SK-N-SH (cell line): ENCODE measurements around the gene LGR5. TPM values are rescaled to one million over a fixed set of nuclear protein-coding genes. Genes with fewer than 3 reads are reported as not detected.

Experiments
- CTCF ChIA-PET: fragments of 300-600, 350-600 bp; formaldehyde crosslinking; extraction: SDS; loops from one replicate; lab custom pipeline; 2021; lab: Yijun Ruan, JAX
- POLR2A ChIA-PET: fragments of 350-600 bp; sonication (Branson Sonifier 250); formaldehyde crosslinking; extraction: SDS; loops from one replicate; lab custom pipeline; 2020; ENCODE audit warnings: antibody characterized with exemption, inconsistent platforms; lab: Yijun Ruan, JAX
- DNase-seq: peaks from one replicate; pipeline ENCODE4 v3.0.0; 2012
- H2AFZ ChIP-seq: fragments of 200-600 bp; sonication (generic); 2 replicates; pipeline ENCODE4 v1.8.1; 2016; ENCODE audit warnings: antibody characterized with exemption, mild to moderate bottlenecking, low read depth
- H3F3A ChIP-seq: fragments of 200-600 bp; sonication (generic); replicated peaks from 2 replicates; pipeline ENCODE3; 2016; ENCODE audit warnings: antibody characterized with exemption, mild to moderate bottlenecking; ENCODE audit not compliant: insufficient read depth
- H3K27ac ChIP-seq, 2 experiments: fragments of 200-500 bp in 1 of 2; fragments of 200-600 bp in 1 of 2; sonication (Bioruptor generic) in 1 of 2; sonication (generic), shearing (Covaris generic) in 1 of 2; 2 replicates each; pipeline versions ENCODE4 v1.5.1 to v1.6.1; 2014 to 2016; ENCODE audit warnings: low read depth in 2 of 2, inconsistent platforms in 1 of 2, low read length in 1 of 2, mild to moderate bottlenecking in 1 of 2, mixed read lengths in 1 of 2
- H3K27me3 ChIP-seq: fragments of 200-600 bp; sonication (generic), shearing (Covaris generic); 2 replicates; pipeline ENCODE4 v1.6.1; 2016; ENCODE audit warnings: mixed run types; ENCODE audit not compliant: insufficient read depth
- H3K36me3 ChIP-seq, 2 experiments: fragments of 200-500 bp in 1 of 2; fragments of 200-600 bp in 1 of 2; sonication (Bioruptor generic) in 1 of 2; sonication (generic) in 1 of 2; replicated peaks in 1 of 2; 2 replicates each; pipeline versions ENCODE3 to v1.5.1; 2014 to 2016; ENCODE audit warnings: low read length in 1 of 2, mild to moderate bottlenecking in 1 of 2; ENCODE audit not compliant: insufficient read depth in 2 of 2, control insufficient read depth in 1 of 2
- H3K4me1 ChIP-seq, 2 experiments: fragments of 200-500 bp in 1 of 2; fragments of 200-600 bp in 1 of 2; sonication (Bioruptor generic) in 1 of 2; sonication (generic), shearing (Covaris generic) in 1 of 2; 2 replicates each; pipeline versions ENCODE4 v1.5.1 to v1.6.1; 2014 to 2016; ENCODE audit warnings: low read depth in 1 of 2, low read length in 1 of 2, mixed run types in 1 of 2; ENCODE audit not compliant: insufficient read depth in 2 of 2, control insufficient read depth in 1 of 2
- H3K4me2 ChIP-seq: fragments of 200-600 bp; sonication (generic), shearing (Covaris generic); 2 replicates; pipeline ENCODE4 v1.6.1; 2017; ENCODE audit warnings: mixed run types
- H3K4me3 ChIP-seq, 2 experiments: fragments of 200-500 bp in 1 of 2; fragments of 200-600 bp in 1 of 2; sonication (Bioruptor generic) in 1 of 2; sonication (generic), shearing (Covaris generic) in 1 of 2; 2 replicates each; pipeline versions ENCODE4 v1.5.1 to v1.8.1; 2014 to 2016; ENCODE audit warnings: low read depth in 2 of 2, inconsistent platforms in 1 of 2, low read length in 1 of 2, mild to moderate bottlenecking in 1 of 2, mixed read lengths in 1 of 2, moderate library complexity in 1 of 2
- H3K79me2 ChIP-seq: fragments of 200-600 bp; sonication (generic); 2 replicates; pipeline ENCODE4 v1.8.1; 2017; ENCODE audit warnings: mild to moderate bottlenecking; ENCODE audit not compliant: insufficient read depth
- H3K9ac ChIP-seq: fragments of 200-600 bp; sonication (generic); 2 replicates; pipeline ENCODE4 v1.6.1; 2017; ENCODE audit warnings: mixed run types
- H3K9me2 ChIP-seq: fragments of 200-600 bp; sonication (generic); 2 replicates; pipeline ENCODE4 v1.6.1; 2017; ENCODE audit warnings: mixed run types
- H3K9me3 ChIP-seq: fragments of 200-600 bp; sonication (generic); 2 replicates; pipeline ENCODE4 v1.6.1; 2017; ENCODE audit warnings: mixed run types, mild to moderate bottlenecking, moderate library complexity
- H4K20me1 ChIP-seq: fragments of 200-600 bp; sonication (generic); 2 replicates; pipeline ENCODE4 v1.6.1; 2017; ENCODE audit warnings: mild to moderate bottlenecking, mixed run types; ENCODE audit not compliant: insufficient read depth
- ELF1 ChIP-seq: IDR thresholded peaks from 2 replicates; pipeline ENCODE4 v1.4.0; 2012
- FOSL2 ChIP-seq: IDR thresholded peaks from 2 replicates; pipeline ENCODE4 v1.4.0; 2012; ENCODE audit warnings: low read depth, mild to moderate bottlenecking, moderate library complexity, borderline replicate concordance
- FOXJ3 ChIP-seq: sonication (generic); formaldehyde crosslinking; IDR thresholded peaks from 2 replicates; pipeline ENCODE4 v1.5.1; 2020; ENCODE audit warnings: mild to moderate bottlenecking, missing genetic modification reagents
- FOXM1 ChIP-seq: IDR thresholded peaks from 2 replicates; pipeline ENCODE4 v1.4.0; 2012; ENCODE audit warnings: low read depth, mild to moderate bottlenecking
- GATA2 ChIP-seq: sonication (generic); formaldehyde crosslinking; IDR thresholded peaks from 2 replicates; pipeline ENCODE4 v1.5.0; 2020; ENCODE audit warnings: mild to moderate bottlenecking, missing genetic modification reagents
- JUND ChIP-seq: IDR thresholded peaks from 2 replicates; pipeline ENCODE4 v1.4.0; 2012
- RFX5 ChIP-seq: IDR thresholded peaks from 2 replicates; pipeline ENCODE4 v1.6.1; 2012; ENCODE audit warnings: mild to moderate bottlenecking, improper control_type of control experiment, low read length
- RXRA ChIP-seq: IDR thresholded peaks from 2 replicates; pipeline ENCODE4 v1.4.0; 2012; ENCODE audit warnings: low read depth, mild to moderate bottlenecking, borderline replicate concordance
- SIN3A ChIP-seq: IDR thresholded peaks from 2 replicates; pipeline ENCODE4 v1.6.1; 2012; ENCODE audit warnings: low read depth, mild to moderate bottlenecking, low read length, moderate library complexity, borderline replicate concordance
- SMC3 ChIP-seq: IDR thresholded peaks from 2 replicates; pipeline ENCODE4 v1.6.1; 2012; ENCODE audit warnings: low read depth, low read length, improper control_type of control experiment
- YY1 ChIP-seq: IDR thresholded peaks from 2 replicates; pipeline ENCODE4 v1.4.0; 2012; ENCODE audit warnings: low read depth, mild to moderate bottlenecking
- WGBS: methylation state at CpG from one replicate; pipeline ENCODE4 v1.1.6; 2017; ENCODE audit warnings: low lambda C conversion rate; 5-methylcytosine and 5-hydroxymethylcytosine counted together
- polyA plus RNA-seq, 3 experiments: library from polyadenylated mRNA; depleted of rRNA; stranded (reverse); fragments of >200 nt; gene quantifications; 2 replicates each; pipeline ENCODE4 v1.2.3, GENCODE V29; 2012
- TF ChIP-seq, protein P1 (sequence below): IDR thresholded peaks from 2 replicates; pipeline ENCODE4 v1.6.1; 2012; ENCODE audit warnings: mild to moderate bottlenecking, low read depth, low read length, moderate library complexity
- TF ChIP-seq, protein P2 (sequence below): IDR thresholded peaks from 2 replicates; pipeline ENCODE4 v1.4.0; 2012; ENCODE audit warnings: low read depth, borderline replicate concordance

Gene LGR5
- polyA plus RNA-seq, 1 of the 3 experiments (the other 2 are of a cell fraction): 1.4 TPM

DNA sequence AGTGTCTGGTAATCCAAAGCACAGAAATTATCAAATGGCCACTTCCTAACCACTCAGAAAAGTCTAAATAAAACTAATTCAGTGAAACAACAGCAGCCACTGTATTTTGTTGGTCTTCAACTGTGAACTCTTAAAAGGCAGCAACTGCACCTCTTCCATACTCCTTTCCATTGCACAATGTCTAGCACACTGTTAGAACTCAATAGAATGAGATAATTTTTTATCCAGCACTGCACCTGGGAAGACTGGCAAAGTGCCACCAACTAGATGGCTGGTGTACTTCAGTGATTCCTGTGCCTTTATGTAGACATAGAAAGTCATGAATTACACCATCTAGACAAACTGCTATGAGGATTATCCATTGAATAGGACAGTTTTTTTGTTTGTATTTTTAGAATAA, 26.2 kb downstream of the LGR5 start (continued):
- TF ChIP-seq, protein P1, sequence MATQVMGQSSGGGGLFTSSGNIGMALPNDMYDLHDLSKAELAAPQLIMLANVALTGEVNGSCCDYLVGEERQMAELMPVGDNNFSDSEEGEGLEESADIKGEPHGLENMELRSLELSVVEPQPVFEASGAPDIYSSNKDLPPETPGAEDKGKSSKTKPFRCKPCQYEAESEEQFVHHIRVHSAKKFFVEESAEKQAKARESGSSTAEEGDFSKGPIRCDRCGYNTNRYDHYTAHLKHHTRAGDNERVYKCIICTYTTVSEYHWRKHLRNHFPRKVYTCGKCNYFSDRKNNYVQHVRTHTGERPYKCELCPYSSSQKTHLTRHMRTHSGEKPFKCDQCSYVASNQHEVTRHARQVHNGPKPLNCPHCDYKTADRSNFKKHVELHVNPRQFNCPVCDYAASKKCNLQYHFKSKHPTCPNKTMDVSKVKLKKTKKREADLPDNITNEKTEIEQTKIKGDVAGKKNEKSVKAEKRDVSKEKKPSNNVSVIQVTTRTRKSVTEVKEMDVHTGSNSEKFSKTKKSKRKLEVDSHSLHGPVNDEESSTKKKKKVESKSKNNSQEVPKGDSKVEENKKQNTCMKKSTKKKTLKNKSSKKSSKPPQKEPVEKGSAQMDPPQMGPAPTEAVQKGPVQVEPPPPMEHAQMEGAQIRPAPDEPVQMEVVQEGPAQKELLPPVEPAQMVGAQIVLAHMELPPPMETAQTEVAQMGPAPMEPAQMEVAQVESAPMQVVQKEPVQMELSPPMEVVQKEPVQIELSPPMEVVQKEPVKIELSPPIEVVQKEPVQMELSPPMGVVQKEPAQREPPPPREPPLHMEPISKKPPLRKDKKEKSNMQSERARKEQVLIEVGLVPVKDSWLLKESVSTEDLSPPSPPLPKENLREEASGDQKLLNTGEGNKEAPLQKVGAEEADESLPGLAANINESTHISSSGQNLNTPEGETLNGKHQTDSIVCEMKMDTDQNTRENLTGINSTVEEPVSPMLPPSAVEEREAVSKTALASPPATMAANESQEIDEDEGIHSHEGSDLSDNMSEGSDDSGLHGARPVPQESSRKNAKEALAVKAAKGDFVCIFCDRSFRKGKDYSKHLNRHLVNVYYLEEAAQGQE: no peak
- no peak for TF ChIP-seq SIN3A
- no peak for TF ChIP-seq RXRA
- TF ChIP-seq, all 33 proteins: peak for 0

DNA sequence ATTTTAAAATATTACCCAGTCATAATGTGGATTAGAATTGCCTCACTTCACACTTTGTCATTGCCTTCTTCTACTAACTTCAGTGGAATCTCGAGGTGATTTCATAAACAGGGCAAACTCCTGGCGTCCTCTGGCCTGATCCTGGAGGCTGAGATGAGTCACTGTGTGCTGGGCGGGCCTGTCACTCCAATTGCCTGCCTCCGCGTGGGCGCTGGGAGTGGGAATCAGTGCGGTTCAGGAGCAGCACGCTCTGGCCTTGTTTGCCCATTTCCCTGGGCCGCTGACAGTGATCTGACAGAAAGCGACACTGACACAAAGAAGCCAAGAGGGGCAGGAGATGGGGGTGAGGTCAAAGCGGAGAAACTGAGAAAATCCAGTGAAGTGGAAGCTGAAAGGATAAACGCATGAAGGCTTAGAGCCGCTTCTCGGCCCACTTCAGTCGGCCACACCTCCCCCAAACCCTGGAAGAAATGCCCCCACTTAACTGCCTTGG, 29.7 kb downstream of the LGR5 start:
- ChIA-PET POLR2A (no interaction called here), CTCF (no interaction called here)
- Histone ChIP-seq H4K20me1 (no peaks in the 10 kb centered on the region), H3K9me2 (no peaks in the 10 kb centered on the region), H3K27me3 (no peaks in the 10 kb centered on the region), H3K4me1 (peaks cover 0 to 3% of the 10 kb centered on the region in 2 experiments; a peak in 2 of 4 replicates), H3K9me3 (no peaks in the 10 kb centered on the region), H3K27ac (no peak overlapping the region), H3K9ac (no peak overlapping the region), H3K4me2 (no peak overlapping the region), H3K79me2 (no peaks in the 10 kb centered on the region), H2AFZ (no peak overlapping the region), H3K36me3 (no peaks in the 10 kb centered on the region), H3F3A (no peaks in the 10 kb centered on the region), H3K4me3 (no peak overlapping the region)
- WGBS: 72% methylated on average over 15 of the region's 15 CpGs
- DNase-seq: no peak
- TF ChIP-seq JUND (no peak), YY1 (no peak), GATA2 (CRISPR knock-in tag) (no peak), SMC3 (no peak), FOSL2 (no peak), FOXM1 (no peak), FOXJ3 (CRISPR knock-in tag) (no peak), RFX5 (no peak), ELF1 (no peak)
- TF ChIP-seq, protein P2, sequence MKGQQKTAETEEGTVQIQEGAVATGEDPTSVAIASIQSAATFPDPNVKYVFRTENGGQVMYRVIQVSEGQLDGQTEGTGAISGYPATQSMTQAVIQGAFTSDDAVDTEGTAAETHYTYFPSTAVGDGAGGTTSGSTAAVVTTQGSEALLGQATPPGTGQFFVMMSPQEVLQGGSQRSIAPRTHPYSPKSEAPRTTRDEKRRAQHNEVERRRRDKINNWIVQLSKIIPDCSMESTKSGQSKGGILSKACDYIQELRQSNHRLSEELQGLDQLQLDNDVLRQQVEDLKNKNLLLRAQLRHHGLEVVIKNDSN: no peak
- TF ChIP-seq, protein P1: no peak
